Esophagus squamous epithelium (tissue), 5 donors: Measurements from ENCODE around the gene CPLX3. TPM values are rescaled to one million over a fixed set of nuclear protein-coding genes. Genes with fewer than 3 reads are reported as not detected.

ENCODE experiments used
- DNase-seq: peaks from one replicate; lab custom pipeline; 2025; lab: John Stamatoyannopoulos, UW
- H3K27ac ChIP-seq, 4 donors: fragments of 200-600 bp; sonication (generic); one replicate each; pipeline ENCODE4 v1.5.1; 2016 to 2019; ENCODE audit warnings: mild to moderate bottlenecking in 1 of 4
- H3K27me3 ChIP-seq, 4 donors: fragments of 200-600 bp; sonication (generic); 1 replicate in 3 of 4; 2 replicates in 1 of 4; pipeline versions ENCODE4 v1.5.1 to v1.6.0; 2017 to 2021; ENCODE audit warnings: antibody characterized with exemption in 1 of 4
- H3K36me3 ChIP-seq, 3 donors: fragments of 200-600 bp; sonication (generic); one replicate each; pipeline ENCODE4 v1.5.1; 2016 to 2019
- H3K4me1 ChIP-seq, 3 donors: fragments of 200-600 bp; sonication (generic); one replicate each; pipeline ENCODE4 v1.5.1; 2017 to 2019
- H3K4me3 ChIP-seq, 4 donors: fragments of 200-600 bp; sonication (generic); 1 replicate in 3 of 4; 2 replicates in 1 of 4; pipeline ENCODE4 v1.5.1; 2016 to 2019; ENCODE audit warnings: mild to moderate bottlenecking in 2 of 4, moderate library complexity in 1 of 4
- H3K9me3 ChIP-seq, 3 donors: fragments of 200-600 bp; sonication (generic); one replicate each; pipeline ENCODE4 v1.5.1; 2016 to 2019
- CTCF ChIP-seq, 6 experiments: fragments of 450-650 bp in 4 of 6; fragments of 200-600 bp in 2 of 6; sonication (generic) in 2 of 6; IDR thresholded peaks; one replicate each; pipeline ENCODE4 v1.5.1; 2016 to 2019; ENCODE audit warnings: antibody characterized with exemption in 6 of 6, mild to moderate bottlenecking in 4 of 6, moderate library complexity in 4 of 6
- POLR2A ChIP-seq, 4 donors: fragments of 450-650 bp; IDR thresholded peaks; one replicate each; pipeline ENCODE4 v1.6.1; 2017; ENCODE audit warnings: antibody characterized with exemption in 4 of 4, mild to moderate bottlenecking in 4 of 4, moderate library complexity in 3 of 4
- WGBS, 2 donors: methylation state at CpG; one replicate each; pipeline ENCODE4 v1.1.5; 2018; 5-methylcytosine and 5-hydroxymethylcytosine counted together
- intact Hi-C: fragments of 100-400 bp; cut with DNase I; formaldehyde crosslinking; loops from one replicate; pipeline ENCODE4 v1.15.0; 2022
- total RNA-seq, 4 donors: library from RNA; depleted of rRNA; stranded (reverse); fragments of >200 nt; gene quantifications; one replicate each; pipeline ENCODE4 v1.1.0, GENCODE V29; 2016
- donor health status: DM: yes; HTN: yes; CAD: no.

Gene CPLX3
- total RNA-seq, 4 donors from 2014 or later: 0.11 TPM; not detected in 3

- H3K36me3 ChIP-seq: no peaks in the 10 kb centered on the region
- DNase-seq: no peak
- WGBS, 2 donors: 62 to 87% methylated on average over 7 of the region's 7 CpGs
- TF ChIP-seq CTCF (IDR thresholded peaks at IDR 0.05): no peak
- no peak for TF ChIP-seq POLR2A (IDR thresholded peaks at IDR 0.05)
- intact Hi-C loops: no loop called here
- H3K27ac ChIP-seq: peak overlapping the region; percentile 12 to 99 (median 96)
- no peaks in the 10 kb centered on the region for H3K9me3 ChIP-seq
- H3K27me3 ChIP-seq: no peaks in the 10 kb centered on the region
- H3K4me1 ChIP-seq: peaks cover 38 to 92% (median 66%) of the 10 kb centered on the region in 3 donors
- H3K4me3 ChIP-seq: no peak overlapping the region
Measured at GRCh38 chr15:74779162-74779648, 47.2 kb upstream of the CPLX3 start.

GRCh38 chr15:74780523-74781430, 45.6 kb upstream of the CPLX3 start:
- Histone ChIP-seq H3K4me1 (peaks cover 54 to 92% (median 70%) of the 10 kb centered on the region in 3 donors), H3K36me3 (no peaks in the 10 kb centered on the region), H3K9me3 (no peaks in the 10 kb centered on the region), H3K27me3 (no peaks in the 10 kb centered on the region), H3K27ac (peak overlapping the region; percentile 95 to 99 (median 96)), H3K4me3 (peak overlapping the region; percentile 79 to 96 (median 82))
- no peak for DNase-seq
- intact Hi-C loops: no loop called here
- no peak for TF ChIP-seq CTCF (IDR thresholded peaks at IDR 0.05)
- peak in 1 of 4 donors; percentile 40 for TF ChIP-seq POLR2A (IDR thresholded peaks at IDR 0.05)
- 34 to 38% methylated on average over 16 of the region's 16 CpGs for WGBS, 2 donors

- Histone ChIP-seq H3K4me1 (peaks cover 57 to 92% (median 77%) of the 10 kb centered on the region in 3 donors), H3K27me3 (no peaks in the 10 kb centered on the region), H3K27ac (peak within 1 kb of the TSS; percentile 95 to 99 (median 96)), H3K36me3 (no peaks in the 10 kb centered on the region), H3K4me3 (peak within 1 kb of the TSS; percentile 79 to 96 (median 82)), H3K9me3 (no peaks in the 10 kb centered on the region)
- intact Hi-C loops: no loop called here
- TF ChIP-seq POLR2A (IDR thresholded peaks at IDR 0.05) (peak in 2 of 4 donors; percentile 61 to 68), CTCF (IDR thresholded peaks at IDR 0.05) (peak; percentile 41 to 84 (median 72))
- no peak for DNase-seq
- WGBS, 2 donors: 1 to 4% methylated on average over 9 to 13 of the region's 74 CpGs
Measured at GRCh38 chr15:74781431-74782258, 44.8 kb upstream of the CPLX3 start, which contains the start of gene CSK. TSS of gene CSK (plus strand) at chr15:74782080. CDS start at chr15:74798298, 16,218 bp downstream.

- peak overlapping the region; percentile 95 to 99 (median 96) for H3K27ac ChIP-seq
- no peaks in the 10 kb centered on the region for H3K36me3 ChIP-seq
- H3K27me3 ChIP-seq: no peaks in the 10 kb centered on the region
- intact Hi-C loops: no loop called here
- H3K4me3 ChIP-seq: peak overlapping the region; percentile 79 to 96 (median 82)
- peaks cover 57 to 92% (median 77%) of the 10 kb centered on the region in 3 donors for H3K4me1 ChIP-seq
- H3K9me3 ChIP-seq: no peaks in the 10 kb centered on the region
- WGBS, 2 donors: 0% methylated on average over 14 to 24 of the region's 72 CpGs
- TF ChIP-seq POLR2A (IDR thresholded peaks at IDR 0.05): no peak
- TF ChIP-seq CTCF (IDR thresholded peaks at IDR 0.05): no peak
- no peak for DNase-seq
Measured at GRCh38 chr15:74782259-74783071, 44.0 kb upstream of the CPLX3 start.
